Stimulated activated CD4-positive, alpha-beta T cell treated with anti-CD3 and anti-CD28 coated beads, Interleukin-12 subunit alpha, Interleukin-12 subunit beta, amount 100 ng/mL, for 24 hours (primary cell): Measurements from ENCODE around the gene WDR47.
"Not testable (repeated sequence)": the region's sequence is repeated elsewhere in the genome, so short reads cannot be mapped to it uniquely, and the experiment has no call there.

ENCODE experiments used
- DNase-seq, 2 experiments: peaks; one replicate each; pipeline ENCODE4 v3.0.0-alpha.2; 2020; ENCODE audit warnings: low read depth in 2 of 2

WDR47 gene

GRCh38 chr1:108962681-108963051, 79.2 kb downstream of the WDR47 start:
- DNase-seq, result peak in 1 of 2 experiments; percentile 8

GRCh38 chr1:108961752-108962486, 80.0 kb downstream of the WDR47 start:
- DNase-seq, result no peak

GRCh38 chr1:108961198-108961597, 80.7 kb downstream of the WDR47 start:
- DNase-seq, result no peak

GRCh38 chr1:108960719-108961118, 81.2 kb downstream of the WDR47 start:
- DNase-seq, result no peak

GRCh38 chr1:108957888-108958287, 84.0 kb downstream of the WDR47 start:
- no peak for DNase-seq

GRCh38 chr1:108955881-108956280, 86.0 kb downstream of the WDR47 start:
- DNase-seq, result no peak

- DNase-seq, result no peak
Measured at GRCh38 chr1:108955111-108955510, 86.8 kb downstream of the WDR47 start.

- no peak for DNase-seq
Measured at GRCh38 chr1:108953452-108953851, 88.5 kb downstream of the WDR47 start.

GRCh38 chr1:108951242-108951641, 90.7 kb downstream of the WDR47 start:
- DNase-seq, result no peak

GRCh38 chr1:108949044-108949443, 92.9 kb downstream of the WDR47 start:
- no peak for DNase-seq

- DNase-seq, result no peak
Measured at GRCh38 chr1:108947871-108948525, 93.9 kb downstream of the WDR47 start.

GRCh38 chr1:108936170-108936569, 105.7 kb downstream of the WDR47 start:
- DNase-seq, result no peak

- no peak for DNase-seq
Measured at GRCh38 chr1:108933944-108934343, 108.0 kb downstream of the WDR47 start.

GRCh38 chr1:108927565-108927964, 114.3 kb downstream of the WDR47 start:
- DNase-seq, result not testable (repeated sequence)

- DNase-seq, result no peak
Measured at GRCh38 chr1:108925920-108926319, 116.0 kb downstream of the WDR47 start.
